ENCODE results near the gene PLXNA2.
A peak's percentile ranks its signal among the peaks of the same experiment; 100 is the strongest.

Gene PLXNA2

DNA sequence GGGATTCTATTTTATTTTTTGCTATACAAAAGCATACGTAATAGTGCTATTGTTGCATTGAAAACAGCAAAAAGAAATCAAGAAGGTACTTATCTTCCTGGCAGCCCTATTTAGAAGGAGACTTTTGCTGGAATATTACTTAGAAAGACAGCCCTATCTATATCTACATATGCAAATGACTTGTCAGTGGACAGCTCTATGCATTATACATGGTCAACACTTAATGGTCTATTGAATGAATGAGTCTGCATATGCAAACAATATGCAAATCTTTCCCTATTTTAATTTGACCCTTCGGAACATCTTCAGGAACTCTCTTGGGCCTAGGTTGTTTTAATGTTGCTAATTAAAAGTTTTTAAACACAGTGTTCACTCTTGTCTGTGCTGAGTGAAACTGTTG is 110.8 kb downstream of the PLXNA2 start:
- no peak for DNase-seq

GRCh38 chr1:208132287-208132882 is 111.8 kb downstream of the PLXNA2 start:
- DNase-seq: peak; percentile 36 to 56

DNA sequence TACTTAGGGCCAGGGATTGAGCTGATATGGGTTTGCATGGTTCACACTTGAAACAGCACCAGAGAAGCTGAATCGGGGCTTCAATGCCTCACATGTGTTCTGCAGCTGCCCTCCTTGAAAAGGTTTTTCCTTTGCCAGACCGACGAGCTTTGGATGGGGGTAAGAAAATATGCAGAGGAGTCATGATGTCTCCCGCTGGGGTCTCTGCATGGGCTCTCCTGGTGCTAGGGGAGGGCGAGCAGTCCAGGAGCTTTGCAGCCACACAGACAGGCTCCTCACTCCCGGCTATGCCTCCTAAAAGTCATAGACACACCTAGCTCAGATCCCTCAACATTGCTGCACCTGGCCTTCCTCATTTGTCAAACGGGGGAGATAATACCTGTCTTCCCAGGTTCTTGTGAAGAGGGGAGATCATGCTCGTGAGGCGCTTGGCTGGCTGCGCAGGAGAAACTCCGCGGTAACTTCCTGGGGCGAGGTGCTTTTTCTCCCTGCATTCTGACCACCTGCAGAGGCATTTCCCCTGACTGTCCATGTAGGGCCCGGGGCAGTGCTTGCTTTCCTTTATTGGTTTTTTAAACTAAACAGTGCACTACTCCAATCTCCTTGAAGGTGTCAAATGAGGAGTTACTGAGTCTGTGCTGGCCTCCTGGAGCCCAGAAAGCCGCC is 112.4 kb downstream of the PLXNA2 start:
- no peak for DNase-seq

GRCh38 chr1:208129487-208129886 is 114.7 kb downstream of the PLXNA2 start:
- no peak for DNase-seq

DNA sequence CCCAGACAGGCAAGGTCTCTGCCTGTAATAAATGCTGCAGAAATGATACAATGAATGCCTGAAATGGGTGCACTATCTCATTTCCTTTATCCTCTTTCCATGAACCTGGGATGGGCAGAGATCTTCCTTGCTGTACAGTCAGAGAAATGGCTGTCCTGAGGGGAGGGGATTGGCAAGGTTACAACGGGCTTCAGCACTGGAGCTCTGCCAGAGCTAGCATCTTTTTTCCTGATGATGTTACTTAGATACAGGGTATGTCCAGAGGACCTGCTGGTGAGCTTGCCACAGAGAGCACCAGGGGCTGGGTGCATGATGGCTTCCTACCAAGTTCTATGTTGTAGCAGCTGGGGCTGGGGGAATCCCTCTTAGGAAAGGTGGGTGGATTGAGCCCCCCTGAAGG is 115.1 kb downstream of the PLXNA2 start:
- no peak for DNase-seq

DNA sequence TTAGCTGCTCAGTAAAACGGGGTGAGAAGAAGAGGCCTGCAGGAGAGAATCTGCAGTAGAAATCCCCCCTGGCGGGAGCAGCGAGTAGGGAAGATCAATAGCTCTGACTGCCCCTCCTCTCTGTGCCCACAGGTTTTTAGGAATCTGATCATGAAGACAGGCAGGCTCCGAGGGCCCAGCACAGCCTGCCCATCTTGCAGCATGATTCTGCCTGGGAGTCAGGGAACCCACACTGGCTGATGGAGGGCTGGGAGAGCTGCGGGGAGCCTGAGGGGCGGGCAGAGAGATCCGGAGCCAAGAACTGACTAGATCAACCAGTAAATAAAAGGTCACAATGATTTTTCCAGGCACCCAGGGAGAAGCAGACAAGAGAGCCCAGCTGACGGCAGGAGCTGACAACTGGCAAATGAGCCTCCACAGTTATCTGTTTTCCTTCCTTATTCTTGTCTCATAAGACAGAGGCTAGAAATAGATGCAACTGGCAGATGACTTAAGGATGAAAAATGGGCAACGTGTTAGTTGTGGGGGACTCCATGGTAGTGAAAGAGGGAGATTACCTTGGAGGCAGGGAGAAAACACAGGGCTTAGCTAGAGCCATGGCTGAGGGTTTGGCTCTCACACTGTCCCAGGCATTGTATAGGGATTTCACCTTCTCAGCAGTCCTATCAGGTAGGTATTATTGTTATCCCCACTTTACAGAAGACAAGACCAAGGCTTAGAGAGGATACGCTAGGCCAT is 116.2 kb downstream of the PLXNA2 start:
- no peak for DNase-seq

DNA sequence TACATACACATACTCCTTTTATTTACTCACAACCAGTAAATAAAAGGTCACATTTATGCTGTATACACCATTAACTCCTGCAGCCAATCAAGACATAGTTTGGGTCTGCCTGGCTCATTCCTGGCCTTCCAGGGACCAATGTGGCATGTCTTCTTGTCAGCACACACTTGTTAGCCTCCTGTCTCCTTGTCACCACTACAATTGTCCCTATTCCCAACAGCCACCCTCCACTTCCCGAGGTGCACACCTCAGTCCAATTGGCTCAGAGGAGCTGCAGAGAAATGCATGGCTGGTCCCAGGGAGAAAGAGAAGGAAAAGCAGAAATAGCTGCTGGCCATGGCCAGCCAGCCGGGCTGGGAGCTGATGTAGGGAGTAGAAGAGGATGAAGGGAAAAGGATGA is 116.9 kb downstream of the PLXNA2 start:
- DNase-seq: no peak

- no peak for DNase-seq
Measured at GRCh38 chr1:208126108-208126507, 118.1 kb downstream of the PLXNA2 start.

DNA sequence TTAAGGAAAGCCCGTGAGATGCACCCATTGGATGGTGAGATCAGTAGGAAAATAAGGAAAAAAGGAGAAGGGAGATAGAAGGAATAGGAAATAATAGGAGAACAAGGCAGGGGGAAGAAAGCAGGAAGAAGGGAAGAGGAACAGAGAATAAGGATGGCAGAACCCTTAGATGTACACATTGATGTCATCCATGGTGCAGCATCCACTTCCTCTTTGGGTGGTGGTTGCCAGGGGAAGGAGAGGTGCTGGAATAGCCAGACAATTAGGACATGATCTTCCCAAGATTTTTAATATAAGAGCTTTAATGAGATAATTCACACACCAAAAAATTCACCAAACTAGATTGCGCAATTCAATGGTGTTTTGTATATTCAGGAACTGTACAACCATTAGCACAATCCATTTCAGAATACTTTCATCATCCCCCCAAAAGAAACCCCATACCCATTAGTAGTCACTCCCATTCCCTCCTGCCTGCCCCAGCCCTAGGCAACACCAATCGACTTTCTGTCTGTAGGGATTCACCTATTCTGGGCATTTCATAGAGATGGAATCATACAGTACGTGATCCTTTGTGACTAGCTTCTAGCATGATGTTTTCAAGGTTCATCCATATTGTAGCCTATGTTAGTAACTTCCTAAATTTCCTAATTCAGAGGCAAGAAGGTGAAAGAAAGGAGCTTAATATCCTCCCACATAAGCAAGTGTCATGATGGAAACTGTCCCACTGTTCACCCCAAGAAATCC is 121.4 kb downstream of the PLXNA2 start:
- DNase-seq: no peak

- no peak for DNase-seq
Measured at GRCh38 chr1:208121813-208122364, 122.3 kb downstream of the PLXNA2 start.

DNA sequence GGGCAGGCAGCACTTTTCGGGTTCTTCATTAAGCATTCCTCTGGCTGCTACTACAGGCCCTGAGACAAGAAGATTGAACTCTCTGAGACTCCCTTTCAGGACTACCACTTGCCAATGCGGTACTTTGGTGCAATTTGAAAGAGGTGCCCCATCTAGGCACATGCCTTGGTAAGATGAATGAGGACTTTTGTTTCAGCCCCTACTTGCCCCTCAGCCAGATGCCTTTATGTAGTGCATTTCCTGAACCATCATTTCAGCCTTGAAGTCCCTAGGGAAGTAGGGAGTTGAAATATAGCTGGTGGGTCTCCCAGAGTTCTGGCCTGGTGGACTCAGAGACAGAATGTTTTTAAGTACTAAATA is 123.8 kb downstream of the PLXNA2 start:
- no peak for DNase-seq

DNA sequence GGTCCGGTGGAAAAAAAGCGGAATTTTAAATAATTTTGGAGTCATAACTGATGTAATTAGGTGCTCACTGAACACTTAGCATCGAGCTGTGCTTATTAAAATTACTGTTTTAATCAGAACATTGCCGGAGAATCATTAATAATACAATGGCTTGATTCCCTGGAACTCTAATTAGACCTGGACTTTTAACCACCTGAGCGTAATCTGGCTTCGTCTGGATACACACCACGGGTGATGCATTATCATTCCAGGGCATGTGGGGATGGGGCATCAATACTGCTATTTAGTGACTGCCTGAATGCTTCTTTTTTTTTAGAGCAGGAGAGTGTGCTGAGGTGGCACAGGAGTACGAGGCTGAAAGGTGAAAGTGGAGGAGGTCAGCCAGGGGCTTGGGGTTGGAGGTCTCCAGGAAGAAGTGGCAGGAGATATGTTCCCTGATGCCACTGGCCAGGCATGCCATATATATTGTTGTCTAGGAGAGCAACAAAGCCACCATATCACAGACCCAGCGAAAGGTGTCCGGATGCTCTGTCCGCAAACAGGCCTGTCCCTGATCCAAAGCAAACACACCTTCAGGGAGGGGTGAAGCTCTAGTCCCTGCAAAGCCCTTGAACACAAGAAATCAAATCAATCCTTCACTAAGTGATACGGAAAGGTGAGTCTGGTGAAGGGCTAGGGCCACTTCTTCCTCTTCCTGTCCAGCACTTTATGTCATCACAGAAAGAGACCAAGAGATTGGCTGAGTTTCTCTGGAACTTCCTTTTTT is 125.2 kb downstream of the PLXNA2 start:
- no peak for DNase-seq

- DNase-seq: no peak
Measured at GRCh38 chr1:208118306-208118705, 125.9 kb downstream of the PLXNA2 start.

DNA sequence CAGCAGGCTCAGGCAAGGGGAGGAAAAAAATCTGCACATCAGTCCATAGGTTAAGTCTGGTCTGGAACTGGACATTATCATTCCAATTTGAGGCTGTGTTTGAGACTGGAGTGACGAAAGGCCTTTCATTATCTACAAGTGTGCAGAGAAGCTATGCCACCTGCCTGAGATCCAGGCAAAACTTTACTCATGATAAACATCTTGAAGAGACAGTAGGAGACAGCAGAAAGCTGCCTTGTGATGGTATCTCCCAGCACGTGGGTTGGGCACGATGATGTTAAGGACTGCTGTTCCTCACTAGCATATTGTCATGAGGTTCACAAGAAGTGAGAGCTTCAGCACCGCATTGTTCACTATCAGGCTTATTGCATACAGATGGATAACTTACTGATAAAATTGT is 126.4 kb downstream of the PLXNA2 start:
- no peak for DNase-seq

- no peak for DNase-seq
Measured at GRCh38 chr1:208117409-208117808, 126.8 kb downstream of the PLXNA2 start.

DNA sequence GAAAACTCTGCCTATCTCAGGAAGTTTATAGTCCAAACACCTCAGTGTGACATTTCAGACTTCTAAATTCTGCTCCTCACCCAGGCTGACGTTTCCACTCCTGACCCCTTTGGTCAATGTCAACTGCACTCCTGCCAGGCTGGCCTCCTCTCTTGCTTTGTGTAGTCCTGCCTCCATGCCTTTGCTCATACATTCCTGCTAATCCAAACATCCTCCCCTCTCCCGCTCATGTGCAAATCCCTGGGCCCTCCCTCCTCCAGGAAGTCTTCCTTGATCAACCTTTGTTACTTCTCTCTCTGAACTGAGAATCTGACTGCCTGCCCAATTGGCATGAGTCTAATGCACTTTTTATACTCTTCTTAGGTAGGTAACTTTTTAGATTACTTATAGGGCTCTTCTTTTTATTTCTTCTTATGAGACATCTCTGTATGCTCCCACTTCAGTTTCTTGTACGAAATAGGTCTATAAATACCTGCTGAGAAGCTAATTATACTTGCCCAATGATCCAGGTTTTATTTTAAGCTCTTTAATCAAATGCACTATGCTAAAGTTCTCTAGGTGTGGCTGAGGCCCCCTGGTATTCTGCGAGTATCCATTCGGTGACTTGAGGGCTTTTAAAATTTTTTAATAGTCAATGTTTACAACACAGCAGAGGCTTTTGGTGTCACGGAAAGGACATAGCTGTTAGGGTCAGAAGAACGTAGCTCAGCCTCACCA is 128.1 kb downstream of the PLXNA2 start:
- no peak for DNase-seq

GRCh38 chr1:208113011-208113410 is 131.2 kb downstream of the PLXNA2 start:
- no peak for DNase-seq

DNA sequence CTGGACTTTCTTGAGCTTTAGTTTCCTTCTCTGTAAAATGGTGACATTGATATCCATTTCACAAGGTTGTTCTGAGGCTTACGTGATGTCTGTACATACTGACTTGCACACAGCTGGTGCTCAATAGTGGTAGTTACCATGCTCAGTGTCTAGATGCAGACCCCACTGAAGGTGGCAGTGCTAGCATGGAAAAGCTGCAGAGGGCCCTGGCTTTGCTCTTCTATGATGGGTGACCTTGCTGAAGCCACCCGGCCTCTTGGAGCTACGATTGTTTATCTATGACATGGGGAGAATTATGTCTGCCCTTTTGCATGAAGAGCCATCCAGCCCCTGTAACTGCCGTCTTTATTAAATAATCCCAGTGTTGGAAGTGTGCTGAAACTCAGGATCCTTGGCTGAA is 131.8 kb downstream of the PLXNA2 start:
- DNase-seq: no peak

- no peak for DNase-seq
Measured at GRCh38 chr1:208111646-208112190, 132.5 kb downstream of the PLXNA2 start.

- no peak for DNase-seq
Measured at GRCh38 chr1:208110296-208110695, 133.9 kb downstream of the PLXNA2 start.

- no peak for DNase-seq
Measured at GRCh38 chr1:208108646-208109330, 135.4 kb downstream of the PLXNA2 start.

Measured in Kasumi-1 (cell line).